Measurements from ENCODE around the gene ADAMTS4. TPM values are rescaled to one million over a fixed set of nuclear protein-coding genes. Genes with fewer than 3 reads are reported as not detected.

The ADAMTS4 gene, protein sequence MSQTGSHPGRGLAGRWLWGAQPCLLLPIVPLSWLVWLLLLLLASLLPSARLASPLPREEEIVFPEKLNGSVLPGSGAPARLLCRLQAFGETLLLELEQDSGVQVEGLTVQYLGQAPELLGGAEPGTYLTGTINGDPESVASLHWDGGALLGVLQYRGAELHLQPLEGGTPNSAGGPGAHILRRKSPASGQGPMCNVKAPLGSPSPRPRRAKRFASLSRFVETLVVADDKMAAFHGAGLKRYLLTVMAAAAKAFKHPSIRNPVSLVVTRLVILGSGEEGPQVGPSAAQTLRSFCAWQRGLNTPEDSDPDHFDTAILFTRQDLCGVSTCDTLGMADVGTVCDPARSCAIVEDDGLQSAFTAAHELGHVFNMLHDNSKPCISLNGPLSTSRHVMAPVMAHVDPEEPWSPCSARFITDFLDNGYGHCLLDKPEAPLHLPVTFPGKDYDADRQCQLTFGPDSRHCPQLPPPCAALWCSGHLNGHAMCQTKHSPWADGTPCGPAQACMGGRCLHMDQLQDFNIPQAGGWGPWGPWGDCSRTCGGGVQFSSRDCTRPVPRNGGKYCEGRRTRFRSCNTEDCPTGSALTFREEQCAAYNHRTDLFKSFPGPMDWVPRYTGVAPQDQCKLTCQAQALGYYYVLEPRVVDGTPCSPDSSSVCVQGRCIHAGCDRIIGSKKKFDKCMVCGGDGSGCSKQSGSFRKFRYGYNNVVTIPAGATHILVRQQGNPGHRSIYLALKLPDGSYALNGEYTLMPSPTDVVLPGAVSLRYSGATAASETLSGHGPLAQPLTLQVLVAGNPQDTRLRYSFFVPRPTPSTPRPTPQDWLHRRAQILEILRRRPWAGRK
- total RNA-seq: 1 to 10 TPM; 2.2 to 3.1 TPM

GRCh38 chr1:161198897-161199431, at the start of gene ADAMTS4:
ADAMTS4 (minus strand) TSS chr1:161199054; CDS start chr1:161198627, 427 bp downstream.
- Mint-ChIP-seq H3K4me3 (peak within 1 kb of the TSS; percentile 86), H3K9me3 (no peaks in the 10 kb centered on the region)

DNA sequence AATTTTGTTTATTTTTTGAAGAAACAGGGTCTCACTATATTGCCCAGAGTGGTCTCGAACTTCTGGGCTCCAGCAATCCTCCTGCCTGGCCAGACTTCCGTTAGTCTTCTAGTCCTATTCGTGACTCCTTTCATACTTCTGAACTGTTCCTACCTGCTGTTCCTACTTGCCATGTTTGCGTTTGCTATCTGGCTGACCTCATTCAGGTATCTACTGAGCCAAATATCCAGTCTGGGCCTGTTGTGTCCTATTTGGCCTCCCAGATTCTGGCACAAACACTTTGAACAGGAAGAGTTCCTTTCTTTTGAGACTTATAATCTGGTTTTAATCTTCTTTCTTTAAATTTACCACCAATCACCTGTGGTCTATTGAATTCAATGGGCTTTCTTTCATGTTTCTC, 46.0 kb upstream of the ADAMTS4 start:
- Mint-ChIP-seq H3K27me3 (peaks cover 9% of the 10 kb centered on the region), H3K36me3 (ENCODE audit: low read depth) (no peaks in the 10 kb centered on the region), H3K4me3 (no peak overlapping the region), H3K27ac (no peak overlapping the region), H3K9me3 (no peaks in the 10 kb centered on the region), H3K4me1 (no peaks in the 10 kb centered on the region)
- no peak for ATAC-seq (replicated peaks)

More at GRCh38 chr1:161198897-161199431, at the start of gene ADAMTS4:
- H3K27me3 Mint-ChIP-seq: no peaks in the 10 kb centered on the region
- peaks cover 18% of the 10 kb centered on the region for H3K4me1 Mint-ChIP-seq
- peaks cover 17% of the 10 kb centered on the region for H3K36me3 Mint-ChIP-seq (ENCODE audit: low read depth)
- ATAC-seq (replicated peaks): no peak
- peak within 1 kb of the TSS; percentile 89 for H3K27ac Mint-ChIP-seq

GRCh38 chr1:161242313-161242712, 43.5 kb upstream of the ADAMTS4 start:
- peaks cover 12% of the 10 kb centered on the region for H3K27me3 Mint-ChIP-seq
- no peak overlapping the region for H3K4me3 Mint-ChIP-seq
- H3K4me1 Mint-ChIP-seq: no peaks in the 10 kb centered on the region
- H3K27ac Mint-ChIP-seq: no peak overlapping the region
- no peaks in the 10 kb centered on the region for H3K36me3 Mint-ChIP-seq (ENCODE audit: low read depth)
- no peaks in the 10 kb centered on the region for H3K9me3 Mint-ChIP-seq
- no peak for ATAC-seq (replicated peaks)

- H3K9me3 Mint-ChIP-seq: no peaks in the 10 kb centered on the region
- H3K27ac Mint-ChIP-seq: no peak overlapping the region
- H3K27me3 Mint-ChIP-seq: peaks cover 12% of the 10 kb centered on the region
- no peaks in the 10 kb centered on the region for H3K4me1 Mint-ChIP-seq
- no peak for ATAC-seq (replicated peaks)
- no peak overlapping the region for H3K4me3 Mint-ChIP-seq
- no peaks in the 10 kb centered on the region for H3K36me3 Mint-ChIP-seq (ENCODE audit: low read depth)
These were observed 42.8 kb upstream of the ADAMTS4 start for GRCh38 chr1:161241682-161242081.

DNA sequence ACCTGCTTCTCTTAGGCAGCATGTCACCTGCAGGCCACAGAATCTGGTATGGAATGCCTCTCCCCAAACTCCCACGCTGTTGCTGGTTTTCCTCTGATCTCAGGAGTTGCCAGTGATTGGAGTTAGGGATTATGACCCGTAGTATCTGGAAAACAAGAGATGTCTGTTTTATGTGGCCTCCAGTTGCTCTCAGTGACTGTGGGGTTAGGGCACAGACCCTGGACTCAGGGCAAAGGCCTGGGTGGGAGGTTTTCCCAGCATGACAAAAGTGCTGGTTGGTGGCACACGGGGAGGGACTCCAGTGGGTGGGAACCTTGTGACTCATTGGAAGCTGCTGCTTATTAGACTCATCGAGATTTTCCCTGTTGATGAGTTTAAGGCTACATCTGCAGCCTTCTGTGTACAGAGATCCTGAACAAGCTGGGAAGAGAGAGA, 39.2 kb upstream of the ADAMTS4 start, which contains the start of gene NR1I3:
NR1I3 (minus strand) TSS at position 165 of the 435 bp plus-strand sequence. CDS start 1,638 bp downstream, outside the sequence.
- H3K4me3 Mint-ChIP-seq: no peak within 1 kb of the TSS
- no peaks in the 10 kb centered on the region for H3K4me1 Mint-ChIP-seq
- ATAC-seq (replicated peaks): no peak
- H3K9me3 Mint-ChIP-seq: no peaks in the 10 kb centered on the region
- peaks cover 12% of the 10 kb centered on the region for H3K27me3 Mint-ChIP-seq
- H3K27ac Mint-ChIP-seq: no peak within 1 kb of the TSS
- H3K36me3 Mint-ChIP-seq (ENCODE audit: low read depth): no peaks in the 10 kb centered on the region

GRCh38 chr1:161235957-161236775, 37.3 kb upstream of the ADAMTS4 start:
- Mint-ChIP-seq H3K4me3 (no peak overlapping the region), H3K27me3 (peaks cover 12% of the 10 kb centered on the region), H3K27ac (no peak overlapping the region), H3K9me3 (no peaks in the 10 kb centered on the region), H3K4me1 (no peaks in the 10 kb centered on the region), H3K36me3 (ENCODE audit: low read depth) (no peaks in the 10 kb centered on the region)
- no peak for ATAC-seq (replicated peaks)

DNA sequence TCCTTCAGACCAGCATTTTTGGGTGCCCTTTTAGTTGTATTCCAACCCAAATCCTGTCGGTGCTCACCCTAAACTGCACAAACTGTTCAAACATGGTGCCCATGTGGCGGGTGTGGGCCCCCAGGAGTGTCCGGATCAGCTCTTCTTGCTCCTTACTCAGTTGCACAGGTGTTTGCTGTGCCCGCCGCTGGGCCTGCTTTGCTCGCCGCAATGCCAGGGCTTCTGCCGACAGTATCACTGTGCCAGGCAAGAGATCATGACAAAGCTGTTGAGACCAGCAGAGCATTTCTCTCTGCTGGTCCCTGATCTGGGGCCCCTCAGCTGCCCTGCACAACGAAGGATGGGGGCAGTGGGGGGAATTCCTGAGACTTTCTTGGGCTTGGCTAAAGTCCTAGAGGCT, 34.2 kb upstream of the ADAMTS4 start:
- H3K4me1 Mint-ChIP-seq: no peaks in the 10 kb centered on the region

GRCh38 chr1:161230762-161231161, 31.9 kb upstream of the ADAMTS4 start:
- H3K4me3 Mint-ChIP-seq: no peak overlapping the region
- no peak overlapping the region for H3K27ac Mint-ChIP-seq
- no peaks in the 10 kb centered on the region for H3K27me3 Mint-ChIP-seq
- peaks cover 15% of the 10 kb centered on the region for H3K4me1 Mint-ChIP-seq
- no peaks in the 10 kb centered on the region for H3K9me3 Mint-ChIP-seq
- H3K36me3 Mint-ChIP-seq (ENCODE audit: low read depth): peaks cover 35% of the 10 kb centered on the region
- ATAC-seq (replicated peaks): no peak

More for the DNA sequence above, 34.2 kb upstream of the ADAMTS4 start:
- Mint-ChIP-seq H3K36me3 (ENCODE audit: low read depth) (peaks cover 27% of the 10 kb centered on the region), H3K9me3 (no peaks in the 10 kb centered on the region), H3K27me3 (no peaks in the 10 kb centered on the region), H3K27ac (no peak overlapping the region), H3K4me3 (no peak overlapping the region)
- no peak for ATAC-seq (replicated peaks)

GRCh38 chr1:161229896-161230295, 31.0 kb upstream of the ADAMTS4 start:
- Mint-ChIP-seq H3K4me3 (no peak overlapping the region), H3K9me3 (no peaks in the 10 kb centered on the region), H3K36me3 (ENCODE audit: low read depth) (peaks cover 36% of the 10 kb centered on the region), H3K27ac (peak overlapping the region; percentile 41), H3K27me3 (no peaks in the 10 kb centered on the region), H3K4me1 (peaks cover 22% of the 10 kb centered on the region)
- ATAC-seq (replicated peaks): no peak

DNA sequence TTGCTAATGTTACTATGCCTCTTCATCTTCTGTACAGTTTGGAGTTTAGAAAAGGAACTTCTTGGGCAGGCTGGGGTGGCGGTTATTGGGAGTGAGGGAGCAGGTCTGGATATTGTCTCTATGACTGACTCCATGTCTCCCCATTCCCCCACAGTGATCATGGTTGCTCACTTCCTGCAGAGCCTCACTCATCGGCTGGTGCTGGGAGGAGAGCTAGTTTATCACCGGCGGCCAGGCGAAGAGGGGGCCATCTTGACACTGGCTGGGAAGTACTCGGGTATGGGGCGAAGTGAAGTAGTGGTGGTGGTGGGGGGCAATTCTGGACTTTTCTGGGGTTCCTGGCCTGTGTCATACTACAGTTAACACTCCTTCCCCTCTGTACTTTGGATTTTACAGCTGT, 29.2 kb upstream of the ADAMTS4 start:
- no peak for ATAC-seq (replicated peaks)
- Mint-ChIP-seq H3K36me3 (ENCODE audit: low read depth) (peaks cover 36% of the 10 kb centered on the region), H3K9me3 (no peaks in the 10 kb centered on the region), H3K4me3 (peak overlapping the region; percentile 98), H3K4me1 (peaks cover 22% of the 10 kb centered on the region), H3K27ac (peak overlapping the region; percentile 80), H3K27me3 (no peaks in the 10 kb centered on the region)

GRCh38 chr1:161227196-161227871, 28.5 kb upstream of the ADAMTS4 start:
- peak; percentile 54 for ATAC-seq (replicated peaks)
- H3K4me3 Mint-ChIP-seq: peak overlapping the region; percentile 98
- H3K27me3 Mint-ChIP-seq: no peaks in the 10 kb centered on the region
- H3K4me1 Mint-ChIP-seq: peaks cover 22% of the 10 kb centered on the region
- peak overlapping the region; percentile 80 for H3K27ac Mint-ChIP-seq
- no peaks in the 10 kb centered on the region for H3K9me3 Mint-ChIP-seq
- peaks cover 36% of the 10 kb centered on the region for H3K36me3 Mint-ChIP-seq (ENCODE audit: low read depth)

DNA sequence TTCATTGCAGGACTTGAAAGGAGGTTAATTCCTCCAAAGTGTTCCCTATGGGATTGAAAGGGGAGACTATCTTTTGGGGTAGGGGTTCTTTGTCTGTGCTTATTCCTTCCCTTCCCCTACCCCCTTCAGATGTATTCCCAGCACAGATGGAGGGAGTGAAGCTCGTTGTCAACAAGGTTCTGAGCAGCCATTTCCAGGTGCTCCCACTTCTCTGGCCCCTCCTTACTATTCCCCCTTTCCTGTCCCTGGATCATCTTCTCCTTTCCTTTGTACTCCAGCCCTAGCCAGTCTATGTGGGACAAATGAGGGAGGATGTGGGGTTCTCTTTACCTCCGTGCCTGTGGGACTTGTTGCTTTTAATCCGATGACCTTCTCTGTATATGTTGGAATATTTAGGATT, 27.9 kb upstream of the ADAMTS4 start:
- no peaks in the 10 kb centered on the region for H3K27me3 Mint-ChIP-seq
- peaks cover 36% of the 10 kb centered on the region for H3K36me3 Mint-ChIP-seq (ENCODE audit: low read depth)
- H3K9me3 Mint-ChIP-seq: no peaks in the 10 kb centered on the region
- H3K27ac Mint-ChIP-seq: peak overlapping the region; percentile 80
- no peak for ATAC-seq (replicated peaks)
- H3K4me1 Mint-ChIP-seq: peaks cover 22% of the 10 kb centered on the region
- peak overlapping the region; percentile 98 for H3K4me3 Mint-ChIP-seq

- Mint-ChIP-seq H3K27ac (peak overlapping the region; percentile 96), H3K4me1 (peaks cover 22% of the 10 kb centered on the region), H3K4me3 (peak overlapping the region; percentile 98), H3K27me3 (no peaks in the 10 kb centered on the region), H3K36me3 (ENCODE audit: low read depth) (peaks cover 36% of the 10 kb centered on the region), H3K9me3 (no peaks in the 10 kb centered on the region)
- ATAC-seq (replicated peaks): no peak
These were observed 27.5 kb upstream of the ADAMTS4 start for GRCh38 chr1:161226320-161226711.

All from activated T-helper 17 cell treated with anti-CD3 and anti-CD28 coated beads, Interleukin-2, amount 50 U/mL, for 72 hours (primary cell).